Mucosa of gallbladder (tissue), 1 donor: ENCODE data around the gene CFAP410. TPM values are rescaled to one million over a fixed set of nuclear protein-coding genes. Genes with fewer than 3 reads are reported as not detected.

Experiments used
- DNase-seq: peaks from one replicate; pipeline ENCODE4 v3.0.0-alpha.2; 2020; ENCODE audit warnings: low spot score
- total RNA-seq: library from RNA; stranded (reverse); gene quantifications from one replicate; pipeline ENCODE4 v1.2.1, GENCODE V29; 2021
- donor health status: DM: no; HTN: no; CAD: no.

The CFAP410 gene
- total RNA-seq, result 24.7 TPM

DNA sequence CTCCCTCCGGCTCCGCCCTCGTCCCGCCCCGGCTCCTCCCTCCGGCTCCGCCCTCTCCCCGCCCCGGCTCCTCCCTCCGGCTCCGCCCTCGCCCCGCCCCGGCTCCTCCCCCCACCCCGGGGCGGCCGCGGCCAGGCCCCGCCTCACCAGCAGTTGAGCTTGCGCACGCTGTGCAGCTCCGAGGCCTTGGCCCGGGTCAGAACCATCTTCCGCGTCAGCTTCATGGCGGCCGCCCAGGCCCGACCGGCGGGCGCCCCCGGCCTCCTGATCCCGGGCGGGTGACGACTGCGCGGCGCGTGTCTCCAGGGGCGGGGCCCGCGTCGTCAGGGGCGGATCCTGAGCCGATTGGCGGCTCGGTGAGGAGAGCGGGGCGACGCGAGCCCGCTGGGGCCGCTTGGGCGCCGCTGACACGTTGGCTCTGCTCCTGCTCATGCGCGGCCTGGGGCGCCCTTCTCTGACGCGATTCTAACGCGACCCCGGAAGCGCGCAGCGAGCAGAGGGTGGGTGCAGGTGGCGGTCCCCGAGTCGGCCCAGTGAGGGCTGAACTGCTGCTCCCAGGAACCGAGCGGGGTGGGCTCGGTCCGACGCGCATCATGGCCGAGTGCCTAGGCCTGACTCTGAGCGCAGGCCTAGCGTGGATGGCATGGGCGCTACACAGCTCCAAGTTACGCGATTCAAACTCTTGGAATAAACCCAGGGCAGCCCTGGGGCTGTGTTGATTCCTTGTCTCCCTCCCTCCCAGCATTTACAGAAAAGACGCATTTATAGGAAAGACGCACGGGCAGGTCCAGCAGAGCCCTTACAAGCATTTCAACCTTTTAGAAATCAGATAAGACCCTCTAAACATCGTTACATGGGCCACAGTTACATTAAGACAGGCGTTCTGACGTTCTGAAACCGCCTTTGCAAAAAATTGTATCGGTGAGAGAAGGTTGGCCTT lies at the start of gene CFAP410:
Gene CFAP410, minus strand, starts transcription at position 420 of the 940 bp plus-strand sequence. Its CDS starts 196 bp downstream, at position 224.
- DNase-seq, result peak; percentile 96

DNA sequence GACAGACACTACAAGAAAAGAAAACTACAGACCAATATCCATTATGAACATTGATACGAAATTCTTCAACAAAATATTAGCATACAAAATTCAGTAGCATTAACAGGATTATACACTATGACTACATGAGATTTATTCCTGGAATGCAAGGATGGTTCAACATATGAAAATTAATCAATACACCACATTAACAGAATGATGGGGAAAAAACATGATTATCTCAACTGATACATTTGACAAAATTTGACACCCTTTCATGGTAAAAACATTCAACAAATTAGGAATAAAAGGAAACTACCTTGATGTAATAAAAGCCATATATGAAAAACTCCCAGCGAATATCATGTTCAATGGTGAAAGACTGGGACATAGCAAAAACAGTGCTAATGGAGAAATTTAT lies 45.8 kb upstream of the CFAP410 start:
- no peak for DNase-seq

DNA sequence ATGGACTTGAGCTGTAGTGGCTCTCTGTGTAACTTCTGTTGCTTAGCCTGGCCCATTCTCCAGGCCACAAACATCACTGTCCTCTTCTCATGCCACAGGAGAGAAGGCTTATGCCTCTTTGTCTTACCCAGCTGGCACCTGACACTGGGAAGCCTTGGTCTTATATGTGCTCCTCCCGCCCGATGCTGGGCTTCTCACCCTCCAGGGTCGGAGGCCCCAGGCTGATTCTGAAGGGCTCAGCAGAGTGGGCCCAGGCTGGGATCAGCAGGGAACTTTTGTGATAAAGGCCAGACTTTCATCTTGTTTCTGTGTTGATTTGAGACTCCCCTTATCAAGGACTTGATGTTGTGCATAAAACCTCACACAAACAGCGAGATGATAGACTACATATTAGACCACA lies 44.0 kb upstream of the CFAP410 start:
- no peak for DNase-seq

DNA sequence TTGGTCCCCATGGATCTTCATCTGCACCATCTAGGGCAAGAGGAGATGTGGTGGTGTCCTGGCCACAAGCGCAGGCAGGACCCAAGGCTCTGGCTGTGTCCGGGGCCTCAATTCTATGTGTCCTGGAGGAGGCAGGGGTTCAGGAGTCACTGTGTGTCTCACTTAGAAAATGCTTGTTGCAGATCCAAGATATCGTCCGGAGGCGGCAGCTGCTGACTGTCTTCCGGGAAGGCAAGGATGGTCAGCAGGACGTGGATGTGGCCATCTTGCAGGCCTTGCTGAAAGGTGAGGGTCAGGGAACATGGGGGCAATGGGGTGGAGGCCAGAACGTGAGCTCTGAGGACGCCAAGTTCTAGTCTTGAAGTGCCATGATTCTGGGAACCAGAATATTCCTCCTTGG lies 43.3 kb upstream of the CFAP410 start:
- DNase-seq, result no peak

DNA sequence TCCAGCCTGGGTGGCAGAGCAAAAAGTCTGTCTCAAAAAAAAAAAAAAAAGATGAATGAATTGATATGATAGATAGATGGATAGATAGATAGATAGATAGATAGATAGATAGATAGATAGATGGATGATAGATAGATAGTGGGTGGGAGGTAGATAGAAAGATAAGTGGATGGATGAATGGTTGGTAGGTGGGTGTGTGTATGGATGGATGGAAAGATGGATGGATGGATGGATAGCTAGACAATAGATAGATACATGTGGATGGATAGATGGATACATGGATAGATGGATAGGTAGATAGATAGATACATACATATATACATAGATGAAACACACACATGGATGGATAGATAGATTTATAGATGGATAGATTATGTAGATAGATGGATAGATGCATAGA lies 42.7 kb upstream of the CFAP410 start:
- DNase-seq, result no peak

DNA sequence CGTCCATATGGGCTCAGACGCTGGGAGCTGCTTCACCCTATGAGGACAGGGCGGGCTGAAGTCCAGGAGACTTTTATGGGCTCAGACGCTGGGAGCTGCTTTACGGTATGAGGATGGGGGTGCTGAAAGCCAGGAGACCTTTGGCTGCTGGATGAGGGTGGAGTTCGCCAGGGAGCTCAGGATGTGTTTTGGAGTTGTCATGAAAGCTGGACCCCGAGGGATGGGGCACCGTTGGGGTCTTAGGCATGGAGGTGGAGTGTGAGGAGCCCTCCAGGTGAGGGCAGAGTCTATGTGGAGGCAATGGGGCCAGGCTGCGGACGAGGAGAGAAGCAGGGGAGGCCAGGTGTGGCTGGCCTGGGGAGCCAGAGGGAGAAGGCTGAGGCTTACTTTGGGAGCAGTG lies 41.7 kb upstream of the CFAP410 start:
- DNase-seq, result no peak

DNA sequence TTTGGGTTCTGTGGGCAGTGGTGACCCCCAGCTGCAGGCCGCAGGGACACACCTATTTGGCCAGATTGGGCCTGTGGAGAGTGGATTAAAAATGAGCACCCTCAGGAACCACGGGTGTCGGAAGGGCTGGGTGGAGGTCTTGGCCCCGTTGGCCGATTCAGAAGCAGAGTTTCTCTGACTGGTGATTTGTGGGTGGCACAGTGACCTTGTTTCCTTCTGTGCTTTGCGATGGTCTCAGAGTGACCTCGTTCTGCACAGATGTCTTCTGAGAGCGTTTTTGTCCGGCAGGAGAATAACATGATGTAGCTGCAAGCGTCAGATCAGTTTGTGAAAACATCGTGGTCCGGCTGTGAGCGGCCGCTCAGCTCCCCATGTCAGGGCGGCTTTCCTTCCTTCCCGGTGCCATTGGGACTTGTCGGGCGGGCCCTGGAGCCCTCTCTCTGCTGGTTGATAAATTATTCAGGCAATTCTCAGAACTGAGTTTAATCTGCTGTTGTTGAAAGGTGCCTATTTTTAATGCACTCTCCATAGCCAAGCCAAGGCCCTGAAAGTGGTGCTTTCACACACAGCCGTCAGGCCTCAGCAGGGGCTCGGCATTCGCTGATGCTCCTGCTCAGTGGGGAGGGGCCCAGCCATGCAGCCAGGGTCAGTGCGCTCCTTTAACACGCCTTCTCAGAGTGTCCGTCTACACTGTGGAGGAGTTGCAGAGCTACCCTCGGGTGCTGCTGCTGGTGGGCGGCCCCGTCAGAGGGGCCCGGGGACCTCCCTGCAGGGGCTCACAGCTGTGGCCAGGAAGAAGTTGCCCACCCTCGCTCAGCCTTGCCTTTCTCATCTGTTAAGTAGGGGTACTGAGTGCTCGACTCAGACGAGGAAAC lies 41.0 kb upstream of the CFAP410 start:
- no peak for DNase-seq

DNA sequence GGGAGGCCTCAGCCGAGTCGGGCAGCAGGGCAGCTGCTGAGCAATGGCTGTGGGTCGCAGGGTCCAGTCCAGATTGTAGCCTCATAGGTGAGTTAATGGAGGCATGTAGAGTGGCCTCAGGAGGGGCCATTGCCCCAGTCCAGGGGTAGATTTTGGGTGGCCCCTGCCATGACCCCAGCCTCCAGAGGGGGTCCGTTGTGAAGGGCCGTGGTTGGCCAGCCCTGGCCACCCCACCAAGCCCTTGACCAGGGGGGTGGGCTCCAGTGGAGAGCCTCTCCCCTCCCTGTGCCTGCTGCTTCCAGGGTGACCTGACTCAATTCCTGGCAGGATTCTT lies 40.3 kb upstream of the CFAP410 start:
- DNase-seq, result no peak

DNA sequence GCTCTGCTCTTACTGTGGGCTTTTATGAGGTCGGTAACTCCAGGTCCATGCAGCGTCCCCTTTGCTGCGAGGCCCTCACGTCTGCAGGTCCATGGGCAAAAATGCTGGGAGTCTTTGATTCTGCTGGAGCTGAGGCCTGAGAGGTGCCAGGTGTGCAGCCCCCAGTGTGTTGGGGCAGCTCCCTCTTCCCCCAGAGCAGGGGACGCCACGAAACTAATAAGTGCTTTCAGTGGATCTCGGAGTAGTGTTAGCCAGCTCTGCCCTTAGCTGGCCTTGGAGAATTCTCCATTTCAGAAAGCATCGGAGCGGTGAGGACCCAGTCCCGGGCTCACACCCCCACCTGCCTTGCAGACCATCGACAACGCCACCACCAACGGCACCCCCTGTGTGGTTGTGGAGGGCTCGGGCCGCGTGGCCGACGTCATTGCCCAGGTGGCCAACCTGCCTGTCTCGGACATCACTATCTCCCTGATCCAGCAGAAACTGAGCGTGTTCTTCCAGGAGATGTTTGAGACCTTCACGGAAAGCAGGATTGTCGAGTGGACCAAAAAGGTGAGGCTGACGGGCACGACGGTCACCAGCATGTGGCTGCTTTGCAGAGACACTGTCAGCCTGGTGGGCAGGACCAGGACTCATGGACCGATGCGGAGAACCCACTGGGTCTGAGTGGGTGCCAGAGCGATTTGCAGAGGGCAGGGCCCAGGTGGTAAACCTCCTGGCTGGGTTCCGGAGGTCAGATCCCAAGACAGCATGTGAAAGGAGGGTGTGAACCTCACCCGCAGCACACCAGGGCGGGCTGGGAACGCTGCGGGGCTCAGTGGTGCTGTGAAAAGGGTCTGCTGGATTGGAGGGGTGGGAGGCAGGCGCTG lies 39.7 kb upstream of the CFAP410 start:
- DNase-seq, result no peak

DNA sequence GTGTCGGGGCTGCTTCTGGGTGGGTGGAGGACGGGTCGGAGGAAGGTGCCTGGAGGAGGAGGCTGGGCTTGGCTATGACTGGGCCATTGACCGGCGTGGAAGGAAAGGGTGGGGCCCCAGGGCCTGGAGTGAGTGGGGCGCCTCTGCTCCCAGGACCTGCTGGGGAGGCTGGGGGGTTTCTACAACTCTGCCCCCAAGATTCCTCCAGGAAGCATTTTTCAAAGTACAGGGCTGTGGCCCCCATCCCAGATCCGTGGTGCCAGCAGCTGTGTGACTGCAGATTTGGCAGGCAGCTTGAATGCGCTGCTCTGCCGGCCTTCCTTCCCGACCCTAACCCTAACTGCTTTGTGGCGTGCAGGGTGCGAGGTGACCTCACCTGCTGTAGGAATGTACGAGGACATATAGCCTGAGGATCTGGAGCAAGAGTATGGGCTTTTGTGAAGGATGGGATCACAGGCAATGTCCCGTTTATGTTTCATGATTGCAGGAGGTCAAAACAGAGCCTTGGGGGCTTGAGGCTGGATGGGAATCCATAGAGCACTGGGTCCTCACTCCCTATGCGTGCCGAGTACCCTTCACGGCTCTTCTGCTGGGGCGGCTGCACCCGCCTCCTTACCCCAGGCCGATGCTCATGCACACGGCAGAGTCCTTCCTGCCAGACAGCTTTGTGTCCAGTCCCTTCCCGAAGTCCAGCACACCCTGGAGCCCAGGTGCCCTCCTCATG lies 38.9 kb upstream of the CFAP410 start:
- DNase-seq, result no peak

DNA sequence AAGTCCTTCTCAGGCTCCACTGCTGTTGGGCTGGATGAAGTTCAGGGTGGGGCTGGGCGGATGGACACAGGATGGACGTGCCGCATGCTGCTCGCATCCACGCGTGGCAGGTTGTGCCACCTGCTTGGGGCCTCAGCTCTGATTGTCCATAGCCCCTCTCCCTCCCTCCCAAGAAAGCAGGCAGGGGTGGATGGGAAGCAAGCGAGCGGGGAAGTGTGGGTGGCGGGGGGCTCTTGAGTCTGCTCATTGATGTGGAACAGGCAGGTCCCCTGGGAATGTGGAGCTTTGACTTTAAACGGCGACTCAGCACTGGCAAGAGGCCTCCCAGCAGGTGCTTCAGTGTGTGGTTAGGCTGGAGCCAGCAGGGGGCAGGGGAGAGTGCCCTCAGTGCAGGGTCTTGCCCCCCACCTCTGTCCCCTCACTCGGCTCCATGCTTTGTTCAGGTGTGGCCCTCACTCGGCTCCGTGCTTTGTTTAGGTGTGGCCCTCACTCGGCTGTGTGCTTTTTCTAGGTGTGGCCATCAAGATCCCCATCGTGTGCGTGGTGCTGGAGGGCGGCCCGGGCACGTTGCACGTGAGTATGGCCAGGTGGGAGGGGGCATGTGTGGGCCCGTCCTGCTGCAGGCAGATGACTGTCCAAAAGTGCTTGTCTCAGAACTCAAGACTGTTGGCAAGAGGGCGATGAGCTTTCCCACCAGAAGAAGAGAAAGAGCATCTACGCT lies 38.2 kb upstream of the CFAP410 start:
- no peak for DNase-seq

DNA sequence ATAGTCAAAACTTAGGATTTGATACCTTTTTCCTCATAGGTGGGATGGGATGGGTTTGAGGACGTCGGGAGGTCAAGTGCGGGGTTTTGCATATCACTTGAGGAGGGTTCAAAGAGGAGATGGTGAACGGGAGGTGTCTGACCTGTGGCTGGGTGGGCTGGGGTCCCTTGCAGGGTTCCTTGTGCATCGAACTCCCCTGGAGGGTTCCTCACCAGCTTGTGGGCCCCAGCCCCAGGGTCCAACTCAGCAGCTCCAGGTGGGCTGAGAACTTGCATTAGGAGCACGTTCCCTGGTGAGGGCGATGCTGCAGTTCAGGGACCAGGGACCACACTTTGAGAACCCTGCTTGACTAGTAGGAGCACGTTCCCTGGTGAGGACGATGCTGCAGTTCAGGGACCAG lies 37.4 kb upstream of the CFAP410 start:
- DNase-seq, result no peak

DNA sequence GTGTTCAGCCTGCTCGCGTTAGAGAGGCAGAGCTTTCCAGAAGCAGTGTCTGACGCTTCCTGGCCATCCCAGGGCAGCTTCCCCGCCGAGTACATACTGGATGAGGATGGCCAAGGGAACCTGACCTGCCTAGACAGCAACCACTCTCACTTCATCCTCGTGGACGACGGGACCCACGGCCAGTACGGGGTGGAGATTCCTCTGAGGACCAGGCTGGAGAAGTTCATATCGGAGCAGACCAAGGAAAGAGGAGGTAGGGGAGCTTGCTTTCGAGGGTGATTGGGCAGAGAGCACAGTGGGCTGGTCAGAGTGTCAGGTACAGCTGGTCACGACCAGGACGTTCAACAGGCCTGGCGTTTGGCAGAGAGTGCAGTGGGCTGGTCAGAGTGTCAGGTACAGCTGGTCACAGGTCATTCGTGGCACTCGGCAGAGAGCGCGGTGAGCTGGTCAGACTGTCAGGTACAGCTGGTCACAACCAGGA lies 36.6 kb upstream of the CFAP410 start:
- no peak for DNase-seq

DNA sequence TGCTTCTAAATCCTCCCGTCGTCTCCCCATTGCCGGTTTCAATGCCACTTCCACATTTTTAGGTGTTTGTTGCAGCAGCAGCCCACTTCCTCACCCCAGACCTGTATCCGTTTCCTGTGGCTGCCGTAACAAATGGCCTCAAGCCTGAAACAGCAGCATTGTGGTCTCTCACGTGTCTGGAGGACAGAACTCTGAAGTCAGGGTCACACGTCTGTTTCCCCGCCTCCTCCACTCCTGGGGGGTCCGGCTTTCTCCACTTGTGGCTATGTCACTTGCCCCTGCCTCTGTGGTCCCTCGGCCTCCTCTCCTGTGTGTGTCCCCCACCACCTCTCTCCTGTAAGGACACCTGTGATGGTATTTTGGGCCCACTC lies 36.1 kb upstream of the CFAP410 start:
- DNase-seq, result peak; percentile 48

DNA sequence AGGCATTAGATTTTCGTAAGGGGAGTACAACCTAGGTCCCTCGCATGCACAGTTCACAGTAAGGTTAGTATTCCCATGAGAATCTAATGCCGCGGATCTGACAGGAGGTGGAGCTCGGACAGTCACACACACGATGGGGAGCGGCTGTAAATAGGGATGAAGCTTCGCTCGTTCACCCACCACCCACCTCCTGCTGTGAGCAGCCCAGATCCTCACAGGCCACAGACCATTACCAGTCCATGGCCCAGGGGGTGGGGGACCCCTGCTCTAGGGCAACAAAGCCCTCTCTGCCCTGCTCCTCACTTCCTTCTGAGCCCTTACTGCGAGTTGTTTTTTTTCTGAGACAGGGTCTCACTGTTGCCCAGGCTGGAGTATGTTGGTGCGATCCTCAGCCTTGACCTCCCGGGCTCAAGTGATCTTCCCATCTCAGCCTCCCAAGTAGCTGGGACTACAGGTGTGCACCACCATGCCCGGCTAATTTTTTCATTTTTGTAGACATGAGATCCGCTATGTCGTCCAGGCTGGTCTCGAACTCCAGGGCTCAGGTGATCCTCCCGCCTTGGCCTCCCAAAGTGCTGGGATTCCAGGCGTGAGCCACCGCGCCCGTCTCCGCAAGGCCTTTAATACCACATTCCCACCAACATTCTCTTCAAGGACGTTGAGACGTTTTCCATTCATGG lies 35.6 kb upstream of the CFAP410 start:
- DNase-seq, result no peak

DNA sequence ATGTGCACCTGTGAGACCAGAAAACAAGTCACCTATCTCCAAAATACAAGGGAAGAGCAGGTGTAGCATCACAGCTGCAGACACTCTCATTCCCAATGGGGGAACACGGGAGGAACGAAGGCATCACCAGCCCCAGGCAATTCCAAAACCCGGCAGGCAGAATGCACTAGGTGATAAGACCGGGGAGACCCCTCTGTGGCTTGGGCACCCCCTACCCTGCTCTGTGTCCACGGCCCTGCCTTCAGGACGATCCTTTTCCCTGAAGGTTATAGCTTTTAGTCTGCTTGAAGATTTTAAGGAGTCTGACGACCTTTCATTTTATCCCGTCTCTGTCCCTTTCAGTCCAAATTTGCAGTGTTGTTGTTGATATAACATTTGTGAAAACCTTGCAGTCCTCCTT lies 33.4 kb upstream of the CFAP410 start:
- no peak for DNase-seq

DNA sequence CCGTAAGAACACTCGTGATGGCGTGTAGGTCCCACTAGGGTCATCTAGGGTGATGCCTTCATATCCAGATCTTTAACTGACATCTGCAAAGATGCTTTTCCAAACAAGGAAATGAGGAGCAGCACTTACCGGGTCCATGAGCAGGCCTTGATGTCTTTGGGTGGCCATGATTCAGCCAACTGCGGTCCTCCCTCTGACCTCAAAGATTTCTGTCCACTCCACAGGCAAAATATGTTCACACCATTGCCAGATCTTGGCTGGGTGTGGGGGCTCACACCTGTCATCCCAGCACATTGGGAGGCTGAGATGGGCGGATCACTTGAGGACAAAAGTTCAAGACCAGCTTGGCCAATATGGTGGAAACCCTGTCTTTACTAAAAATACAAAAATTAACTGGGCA lies 32.4 kb upstream of the CFAP410 start:
- no peak for DNase-seq

DNA sequence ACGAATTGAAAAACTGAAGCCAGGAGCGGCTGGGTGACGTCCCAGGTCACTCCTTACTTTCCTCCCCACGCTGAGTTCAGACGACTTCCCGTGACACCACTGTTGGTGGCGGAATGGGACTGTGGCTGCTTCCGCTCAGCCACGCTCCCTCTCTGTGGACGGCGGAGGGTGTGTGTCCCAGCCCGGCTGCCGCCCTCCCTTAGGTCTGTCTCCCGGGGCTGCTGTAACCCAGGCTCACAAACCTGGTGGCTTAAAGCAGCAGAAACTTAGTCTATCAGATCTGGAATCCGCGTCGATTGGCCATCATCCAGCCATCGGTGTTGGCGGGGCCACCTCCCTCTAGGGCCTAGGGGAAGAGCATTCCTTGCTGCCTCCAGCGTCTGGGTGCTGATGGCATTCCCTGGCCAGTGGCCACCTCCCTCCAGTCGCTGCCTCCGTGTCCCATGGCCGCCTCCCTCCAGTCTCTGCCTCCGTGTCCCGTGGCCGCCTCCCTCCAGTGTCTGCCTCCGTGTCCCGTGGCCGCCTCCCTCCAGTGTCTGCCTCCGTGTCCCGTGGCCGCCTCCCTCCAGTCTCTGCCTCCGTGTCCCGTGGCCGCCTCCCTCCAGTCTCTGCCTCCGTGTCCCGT lies 31.7 kb upstream of the CFAP410 start:
- no peak for DNase-seq

DNA sequence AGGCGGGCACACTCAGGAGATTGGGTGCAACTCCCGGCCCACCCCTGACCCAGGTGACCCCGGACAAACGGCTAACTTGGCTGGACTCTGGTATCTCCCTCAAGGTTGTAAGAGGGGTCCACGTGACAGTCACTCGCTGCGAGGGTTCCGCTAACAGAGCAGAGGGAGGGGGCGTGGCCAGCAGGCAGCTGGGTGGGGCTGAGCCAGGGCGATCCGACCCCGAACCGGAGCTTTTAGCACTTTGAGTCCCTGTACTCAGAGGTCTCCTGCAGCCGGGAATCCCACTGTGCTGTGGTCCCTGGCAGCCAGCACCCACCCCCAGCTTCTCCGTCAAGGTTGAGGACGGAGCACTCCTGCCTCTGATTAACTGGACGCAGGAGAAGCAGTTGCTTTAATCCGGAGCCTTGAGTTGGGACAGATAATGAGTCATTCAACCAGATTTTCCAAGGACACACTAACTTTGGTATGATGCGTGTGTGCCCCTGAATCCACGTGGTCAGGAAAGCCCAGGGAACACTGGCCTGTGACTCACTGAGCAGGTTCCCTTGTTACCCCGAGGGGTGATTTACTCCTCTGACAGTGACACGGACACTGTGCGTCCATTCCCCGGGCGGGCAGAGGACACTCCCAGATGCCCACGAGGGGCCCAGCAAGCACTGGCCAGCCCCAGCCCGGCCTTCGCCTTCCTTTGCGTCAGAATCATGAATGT lies 31.0 kb upstream of the CFAP410 start:
- DNase-seq, result no peak
